Globus pallidus (tissue), 1 donor: ENCODE measurements around the gene TLCD3B.

Experiments used
- DNase-seq: peaks from one replicate; pipeline ENCODE4 v3.0.0-alpha.2; 2015; ENCODE audit warnings: low spot score

The TLCD3B gene

GRCh38 chr16:30030841-30031413, at the start of gene TLCD3B:
Gene TLCD3B, minus strand, starts transcription at chr16:30031271. Its CDS starts 744 bp downstream, at chr16:30030527.
- no peak for DNase-seq

GRCh38 chr16:30079480-30079879, 48.4 kb upstream of the TLCD3B start:
- DNase-seq, result no peak

- no peak for DNase-seq
Observed at GRCh38 chr16:30078744-30079143, 47.7 kb upstream of the TLCD3B start.

GRCh38 chr16:30077656-30078055, 46.6 kb upstream of the TLCD3B start:
- DNase-seq, result no peak

- DNase-seq, result no peak
Observed at GRCh38 chr16:30076276-30076791, 45.3 kb upstream of the TLCD3B start.

- peak; percentile 83 for DNase-seq
Observed at GRCh38 chr16:30075503-30076275, 44.6 kb upstream of the TLCD3B start, which contains the start of gene PPP4C. Gene PPP4C, plus strand, starts transcription at chr16:30075994. Its CDS starts 384 bp downstream, at chr16:30076378.

GRCh38 chr16:30070490-30070889, 39.4 kb upstream of the TLCD3B start:
- no peak for DNase-seq

- no peak for DNase-seq
Observed at GRCh38 chr16:30069611-30070462, 38.8 kb upstream of the TLCD3B start.

GRCh38 chr16:30068750-30069610, 37.9 kb upstream of the TLCD3B start:
- no peak for DNase-seq

GRCh38 chr16:30068333-30068732, 37.3 kb upstream of the TLCD3B start:
- DNase-seq, result no peak

- DNase-seq, result no peak
Observed at GRCh38 chr16:30067584-30067916, 36.5 kb upstream of the TLCD3B start.

GRCh38 chr16:30066761-30067583, 35.9 kb upstream of the TLCD3B start:
- no peak for DNase-seq

- no peak for DNase-seq
Observed at GRCh38 chr16:30065943-30066760, 35.1 kb upstream of the TLCD3B start.

- DNase-seq, result peak; percentile 98
Observed at GRCh38 chr16:30065102-30065942, 34.3 kb upstream of the TLCD3B start, which contains the start of gene ALDOA. Gene ALDOA, plus strand, starts transcription at chr16:30065760. Its CDS starts 1,138 bp downstream, at chr16:30066898.

- no peak for DNase-seq
Observed at GRCh38 chr16:30064729-30065101, 33.6 kb upstream of the TLCD3B start.

- DNase-seq, result peak; percentile 87
Observed at GRCh38 chr16:30063893-30064728, 33.0 kb upstream of the TLCD3B start.

GRCh38 chr16:30063278-30063892, 32.3 kb upstream of the TLCD3B start:
- DNase-seq, result no peak
